HG02970 (cell line): ENCODE measurements around the gene PAX8.

Source experiments
- ATAC-seq: cut with Tn5 transposase; IDR thresholded peaks from one replicate; pipeline ENCODE4 v1.9.1; 2021; ENCODE audit warnings: mild to moderate bottlenecking, moderate library complexity, moderate number of reproducible peaks; ENCODE audit not compliant: unreplicated experiment, low FRiP score

PAX8 gene

GRCh38 chr2:113268621-113269360 lies 9.9 kb downstream of the PAX8 start:
- ATAC-seq: no peak

- no peak for ATAC-seq
These were observed 12.3 kb downstream of the PAX8 start for GRCh38 chr2:113266431-113266830.

DNA sequence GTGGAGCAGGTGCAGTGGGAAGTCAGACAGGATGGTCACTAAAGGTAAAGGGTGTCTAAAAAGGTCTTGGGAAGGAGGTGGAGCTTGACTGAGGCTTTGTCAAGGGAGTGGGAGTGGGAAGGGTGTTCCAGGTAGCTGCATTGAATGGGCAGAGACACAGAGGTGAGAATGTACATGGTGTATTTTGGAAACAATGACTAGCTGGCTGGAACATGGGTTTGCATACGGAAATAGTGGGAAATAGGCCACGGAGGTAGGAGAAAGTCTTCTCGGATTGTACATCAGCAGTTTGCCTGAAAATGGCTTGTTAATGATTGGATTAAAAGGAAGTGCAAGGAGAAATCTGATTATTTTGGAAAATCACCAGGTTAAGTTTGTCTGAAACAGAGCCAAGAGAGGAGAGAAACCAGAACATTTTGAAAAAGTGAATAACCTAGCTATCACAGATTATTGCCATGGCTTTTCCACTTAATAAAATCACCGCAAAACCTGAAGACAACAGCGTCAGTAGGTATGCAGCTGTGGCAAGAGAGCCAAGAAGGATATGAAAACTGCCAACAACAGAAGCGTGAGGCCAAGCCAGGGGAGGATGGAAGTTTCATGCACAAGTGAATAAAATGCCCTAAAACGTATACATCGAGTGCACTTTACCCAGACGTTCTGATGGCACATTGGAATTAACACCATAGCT lies 13.9 kb downstream of the PAX8 start:
- no peak for ATAC-seq

DNA sequence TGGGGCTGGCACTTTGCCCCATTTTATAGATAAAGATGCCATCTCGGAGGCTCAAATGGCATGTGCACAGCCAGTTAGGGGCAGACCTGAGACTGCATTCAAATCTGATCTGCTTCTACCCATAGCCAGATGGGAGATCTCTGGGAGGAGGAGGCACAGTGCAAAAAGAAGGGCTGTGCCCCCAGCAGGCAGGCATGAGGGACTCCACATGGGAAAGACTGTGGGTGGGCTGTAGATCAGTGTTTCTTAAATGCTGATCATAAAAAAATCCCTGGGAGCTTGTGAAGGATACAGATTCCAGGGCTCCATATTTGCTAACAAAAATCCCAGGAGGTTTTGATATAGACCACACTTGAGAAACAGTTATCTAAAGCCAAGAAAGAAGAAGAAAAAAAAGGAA lies 15.2 kb downstream of the PAX8 start:
- ATAC-seq: no peak

- ATAC-seq: no peak
These were observed 17.7 kb downstream of the PAX8 start for GRCh38 chr2:113260991-113261390.

DNA sequence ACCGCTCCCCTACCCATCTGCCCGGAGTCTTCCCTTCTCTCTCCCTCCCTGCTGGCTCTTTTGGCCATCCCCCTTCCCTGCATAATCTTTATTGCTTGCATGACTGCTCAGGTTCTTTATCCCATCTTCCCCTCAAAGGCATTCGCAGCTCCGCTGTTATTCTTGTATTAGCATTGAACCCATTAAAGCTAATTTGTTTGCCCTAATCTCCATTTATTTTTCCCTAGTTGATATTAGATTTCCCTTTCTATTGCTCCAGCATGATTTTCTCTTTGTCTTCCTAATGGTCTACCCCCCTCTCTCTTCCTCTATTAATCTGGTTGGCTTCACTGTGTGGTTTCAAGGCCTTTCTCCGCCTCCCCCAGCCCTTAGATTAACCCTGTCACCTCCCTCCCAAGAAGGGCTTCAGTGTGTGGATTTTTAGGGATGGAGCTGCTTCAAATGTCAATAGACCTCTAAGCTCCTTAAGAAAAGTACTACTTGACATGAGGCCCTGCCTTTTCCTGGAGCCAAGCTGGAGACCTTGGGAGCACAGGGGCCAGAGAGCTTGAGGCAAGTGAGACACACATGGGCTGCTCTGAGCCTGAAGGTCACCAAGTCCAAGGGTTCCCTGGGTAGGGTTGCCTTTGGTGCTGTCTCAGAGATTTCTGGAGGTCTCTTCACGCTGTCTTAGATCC lies 20.1 kb downstream of the PAX8 start:
- ATAC-seq: no peak

- ATAC-seq: no peak
These were observed 21.0 kb downstream of the PAX8 start for GRCh38 chr2:113257516-113258264.

DNA sequence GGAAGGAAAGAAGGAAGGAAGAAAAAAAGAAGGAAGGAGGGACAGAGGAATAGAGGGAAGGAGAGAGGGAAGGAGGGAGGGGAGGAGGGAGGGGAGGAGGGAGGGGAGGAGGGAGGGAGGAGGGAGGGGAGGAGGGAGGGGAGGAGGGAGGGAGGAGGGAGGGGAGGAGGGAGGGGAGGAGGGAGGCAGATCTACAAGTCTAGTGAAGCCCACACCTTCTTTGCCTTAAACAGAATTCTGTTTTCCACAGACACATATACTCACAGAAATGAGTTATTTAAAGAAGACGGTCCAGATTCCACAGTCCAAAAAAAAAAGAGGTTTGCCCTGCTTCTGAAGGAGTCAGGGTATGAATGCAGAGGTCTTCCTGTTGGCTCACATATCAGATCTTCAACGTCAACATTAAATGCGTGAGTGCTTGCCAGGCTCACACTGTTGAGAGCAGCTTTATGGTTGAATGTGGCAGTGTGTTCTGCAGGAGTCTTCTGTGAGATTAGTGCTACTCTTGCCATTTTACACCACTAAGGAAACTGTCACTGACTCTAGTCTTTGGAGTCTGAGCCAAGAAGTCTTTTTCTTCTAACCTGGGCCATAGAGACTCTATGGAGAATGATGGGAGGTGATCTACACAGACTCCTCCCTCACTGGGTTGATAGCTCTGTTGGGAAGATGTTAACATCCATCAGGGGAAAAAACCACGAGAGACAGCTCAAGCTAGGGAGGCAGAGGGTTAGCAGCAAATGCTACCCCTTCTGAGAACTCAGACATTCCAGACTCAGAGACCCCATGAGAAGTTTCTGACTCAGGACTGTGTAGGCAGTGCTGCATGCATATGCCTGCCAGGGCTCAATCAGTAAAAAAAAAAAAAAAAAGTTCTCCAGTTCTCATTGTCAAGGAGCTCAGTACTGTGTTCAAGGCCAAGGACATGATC lies 23.3 kb downstream of the PAX8 start:
- ATAC-seq: no peak

- no peak for ATAC-seq
These were observed 25.3 kb downstream of the PAX8 start for GRCh38 chr2:113253453-113253852.

- no peak for ATAC-seq
These were observed 26.6 kb downstream of the PAX8 start for GRCh38 chr2:113252047-113252590.

GRCh38 chr2:113251118-113251517 lies 27.6 kb downstream of the PAX8 start:
- ATAC-seq: no peak

DNA sequence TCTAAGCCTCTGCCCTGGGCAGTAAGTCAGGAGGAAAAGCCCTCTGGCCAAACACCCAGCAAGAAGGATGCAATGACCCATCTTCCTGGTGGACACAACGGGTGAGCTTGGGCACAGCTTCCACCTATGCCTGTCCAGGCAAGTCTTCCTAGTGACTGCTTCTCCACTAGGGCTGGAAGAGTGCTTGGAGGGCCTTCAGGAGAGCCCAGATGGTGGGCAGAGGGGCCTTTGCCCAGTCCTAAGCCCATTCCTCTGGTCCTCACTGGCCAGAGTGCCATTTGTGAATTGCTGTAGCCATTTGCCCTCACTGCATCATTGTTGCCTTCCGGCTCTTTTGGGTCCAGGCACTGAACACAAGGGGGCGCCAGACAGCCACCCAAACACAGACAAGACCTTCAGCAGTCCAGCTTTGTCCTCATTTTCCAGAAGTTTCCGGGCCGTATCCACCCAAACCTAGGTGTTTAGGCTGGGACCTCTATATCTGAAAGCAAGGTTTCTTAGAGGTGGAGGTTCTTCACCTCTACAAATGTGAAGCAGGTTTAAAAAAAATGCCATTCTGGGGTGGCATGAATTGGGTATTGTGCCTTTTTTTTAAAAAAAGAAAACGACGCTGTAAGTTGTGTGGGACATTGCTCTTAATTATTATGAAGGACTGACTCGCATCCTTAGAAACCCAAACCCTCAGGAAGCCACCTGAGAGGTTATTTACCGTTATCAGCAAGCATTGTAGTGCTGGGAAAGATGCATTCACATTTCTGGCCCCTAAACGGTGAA lies 29.5 kb downstream of the PAX8 start:
- ATAC-seq: no peak

DNA sequence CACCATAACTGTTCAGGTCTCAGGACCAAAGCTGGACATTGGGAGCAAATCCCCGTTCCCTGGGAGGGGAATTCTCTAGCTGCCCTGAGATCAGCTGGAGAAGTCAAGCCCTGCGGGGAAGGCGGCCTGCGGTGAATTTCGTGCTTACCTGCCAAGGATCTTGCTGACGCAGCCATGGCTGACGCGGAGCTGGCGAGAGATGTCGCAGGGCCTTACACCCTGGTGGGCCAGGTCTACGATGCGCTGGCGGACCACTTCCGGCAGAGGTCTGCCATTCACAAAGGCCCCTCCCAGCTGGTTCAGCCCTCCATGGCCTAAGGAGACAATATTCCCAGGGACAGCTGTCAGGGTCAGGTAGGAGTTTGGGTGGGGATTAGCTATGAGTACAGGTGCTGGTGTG lies 32.1 kb downstream of the PAX8 start:
- ATAC-seq: no peak

GRCh38 chr2:113245276-113245711 lies 33.4 kb downstream of the PAX8 start:
- no peak for ATAC-seq

- ATAC-seq: no peak
These were observed 36.4 kb downstream of the PAX8 start for GRCh38 chr2:113242327-113242726.

DNA sequence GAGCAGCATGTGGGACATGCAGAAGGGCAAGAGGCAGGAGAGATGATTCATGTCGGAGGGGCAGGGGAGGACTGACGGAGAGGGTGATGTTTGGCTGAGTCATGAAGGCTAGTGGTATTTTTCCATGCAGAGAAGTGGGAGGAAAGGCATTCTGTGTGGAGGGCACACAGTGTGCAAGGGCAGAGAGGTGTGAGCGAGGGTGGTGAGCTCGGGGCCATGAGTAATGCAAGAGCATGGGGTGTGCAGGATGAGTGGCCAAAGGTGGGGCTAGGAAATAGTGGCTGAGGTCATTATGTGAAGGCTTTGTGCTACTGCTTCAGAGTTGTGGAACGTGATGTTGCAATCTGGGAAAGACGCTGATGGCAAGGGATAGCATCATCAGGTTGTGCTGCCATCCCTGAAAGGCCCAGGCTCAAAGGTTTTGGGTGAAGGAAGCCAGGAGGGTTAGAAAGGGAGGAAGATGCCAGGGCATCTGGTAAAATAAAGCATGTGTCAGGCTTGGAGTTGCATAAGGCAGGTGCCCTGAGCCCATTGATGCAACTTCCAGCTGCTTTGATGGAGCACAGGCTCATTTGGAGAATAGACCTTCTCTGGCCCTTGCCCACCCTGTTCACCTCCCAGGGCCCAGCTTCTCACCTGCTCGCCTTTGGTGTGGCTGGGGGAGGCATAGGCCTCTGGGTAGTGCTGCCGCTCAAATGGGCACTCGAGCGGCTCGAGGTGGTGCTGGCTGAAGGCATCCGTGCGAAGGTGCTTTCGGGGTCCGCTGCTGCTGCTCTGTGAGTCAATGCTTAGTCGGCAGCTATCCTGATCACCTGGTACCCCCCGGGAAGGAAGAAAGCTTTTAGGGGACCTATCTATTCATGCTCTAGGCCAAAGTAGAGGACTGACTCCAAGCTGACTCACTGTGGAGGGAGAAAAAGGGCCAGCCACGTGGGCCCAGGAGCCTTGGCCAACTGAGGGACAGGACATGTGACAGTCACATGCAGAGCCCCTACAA lies 37.5 kb downstream of the PAX8 start:
- no peak for ATAC-seq

DNA sequence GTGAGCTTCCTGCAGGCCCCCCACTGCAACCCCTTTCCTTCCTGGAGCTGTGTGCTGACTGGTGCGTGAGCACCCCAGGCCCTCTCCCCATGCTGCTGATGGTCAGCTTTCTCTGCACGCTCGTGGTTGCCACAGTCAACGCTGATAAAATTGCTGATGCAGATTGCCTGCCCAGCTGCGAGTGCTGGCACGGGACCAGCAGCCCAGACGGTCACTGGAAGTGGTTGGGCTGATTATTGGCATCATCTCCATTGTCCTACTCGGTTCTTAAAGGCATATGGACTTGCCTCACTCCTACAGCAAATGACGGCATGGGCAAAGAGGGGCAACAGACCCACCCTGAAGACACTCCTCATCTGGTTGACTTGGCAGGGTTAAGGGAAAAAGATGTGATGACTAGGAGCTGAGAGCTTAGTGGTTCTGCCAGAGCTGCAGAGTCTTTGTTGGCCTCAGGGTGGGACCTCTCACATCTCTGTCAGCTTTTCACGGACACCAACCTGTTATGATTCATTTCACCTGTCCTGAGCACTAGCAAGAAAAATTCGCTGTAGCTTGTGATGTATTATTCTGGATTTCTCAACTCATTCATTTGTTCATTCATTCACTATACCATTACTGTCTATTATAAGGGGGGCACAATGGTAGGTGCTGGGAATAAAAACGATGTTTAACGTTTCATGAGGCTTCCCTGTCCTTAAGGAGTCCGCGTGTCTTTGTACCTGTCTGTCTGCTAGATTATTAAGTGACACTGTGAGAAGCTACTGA lies 38.4 kb downstream of the PAX8 start:
- ATAC-seq: no peak
